ENCODE data around the gene ARL5C. TPM values are rescaled to one million over a fixed set of nuclear protein-coding genes. Genes with fewer than 3 reads are reported as not detected.
"Not testable (repeated sequence)": the region's sequence is repeated elsewhere in the genome, so short reads cannot be mapped to it uniquely, and the experiment has no call there.

ARL5C gene
- total and polyA plus RNA-seq, 4 donors, result 0.48 to 0.71 TPM; not detected in 2

- Histone ChIP-seq H3K27ac (ENCODE audit: low read depth, low read length) (no peak overlapping the region), H3K27me3 (ENCODE audit: control insufficient read depth, insufficient read depth, low read length) (no peaks in the 10 kb centered on the region), H3K36me3 (ENCODE audit: control insufficient read depth, insufficient read depth, low read length) (no peaks in the 10 kb centered on the region), H3K4me3 (ENCODE audit: low read depth, low read length) (no peak overlapping the region), H3K4me1 (ENCODE audit: control insufficient read depth, insufficient read depth, low read length) (no peaks in the 10 kb centered on the region), H3K9me3 (ENCODE audit: control insufficient read depth, insufficient read depth, low read length) (no peaks in the 10 kb centered on the region)
- no peak for DNase-seq (ENCODE audit: low read depth in 4 of 6, low spot score in 6 of 6)
- WGBS (ENCODE audit: insufficient coverage), result 80% methylated on average over 6 of the region's 7 CpGs
Measured at GRCh38 chr17:39132192-39132610, 33.8 kb downstream of the ARL5C start.

- WGBS (ENCODE audit: insufficient coverage), result 54% methylated on average over 5 of the region's 6 CpGs
Measured at GRCh38 chr17:39131616-39132015, 34.3 kb downstream of the ARL5C start.

DNA sequence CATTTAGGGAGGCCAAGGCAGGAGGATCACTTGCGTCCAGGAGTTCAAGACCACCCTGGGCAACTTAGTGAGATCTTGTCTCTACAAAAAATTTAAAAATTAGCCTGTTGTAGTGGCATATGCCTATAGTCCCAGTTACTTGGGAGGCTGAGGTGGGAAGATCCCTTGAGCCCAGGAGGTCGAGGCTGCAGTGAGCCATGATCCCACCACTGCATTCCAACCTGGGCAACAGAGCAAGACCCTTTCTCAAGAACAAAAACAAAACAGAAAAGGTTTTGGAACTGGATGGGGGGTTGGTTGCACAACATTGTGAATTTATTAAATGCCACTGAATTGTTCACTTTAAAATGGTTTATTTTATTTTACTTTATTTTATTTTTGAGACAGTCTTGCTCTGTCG is 35.8 kb downstream of the ARL5C start:
- Histone ChIP-seq H3K4me3 (ENCODE audit: low read depth, low read length) (no peak overlapping the region), H3K27me3 (ENCODE audit: control insufficient read depth, insufficient read depth, low read length) (no peaks in the 10 kb centered on the region), H3K36me3 (ENCODE audit: control insufficient read depth, insufficient read depth, low read length) (no peaks in the 10 kb centered on the region), H3K9me3 (ENCODE audit: control insufficient read depth, insufficient read depth, low read length) (no peaks in the 10 kb centered on the region), H3K4me1 (ENCODE audit: control insufficient read depth, insufficient read depth, low read length) (no peaks in the 10 kb centered on the region), H3K27ac (ENCODE audit: low read depth, low read length) (no peak overlapping the region)
- WGBS (ENCODE audit: insufficient coverage), result 100% methylated on average over 2 of the region's 3 CpGs
- DNase-seq (ENCODE audit: low read depth in 4 of 6, low spot score in 6 of 6), result no peak

More at GRCh38 chr17:39131616-39132015, 34.3 kb downstream of the ARL5C start:
- H3K27me3 ChIP-seq (ENCODE audit: control insufficient read depth, insufficient read depth, low read length), result no peaks in the 10 kb centered on the region
- H3K4me1 ChIP-seq (ENCODE audit: control insufficient read depth, insufficient read depth, low read length), result no peaks in the 10 kb centered on the region
- no peaks in the 10 kb centered on the region for H3K36me3 ChIP-seq (ENCODE audit: control insufficient read depth, insufficient read depth, low read length)
- DNase-seq (ENCODE audit: low read depth in 4 of 6, low spot score in 6 of 6), result no peak
- H3K9me3 ChIP-seq (ENCODE audit: control insufficient read depth, insufficient read depth, low read length), result no peaks in the 10 kb centered on the region
- no peak overlapping the region for H3K4me3 ChIP-seq (ENCODE audit: low read depth, low read length)
- no peak overlapping the region for H3K27ac ChIP-seq (ENCODE audit: low read depth, low read length)

GRCh38 chr17:39129544-39129943 is 36.4 kb downstream of the ARL5C start:
- not testable (repeated sequence) for H3K9me3 ChIP-seq (ENCODE audit: control insufficient read depth, insufficient read depth, low read length); H3K36me3 ChIP-seq (ENCODE audit: control insufficient read depth, insufficient read depth, low read length); H3K4me1 ChIP-seq (ENCODE audit: control insufficient read depth, insufficient read depth, low read length); H3K4me3 ChIP-seq (ENCODE audit: low read depth, low read length); DNase-seq (ENCODE audit: low read depth in 4 of 6, low spot score in 6 of 6); H3K27ac ChIP-seq (ENCODE audit: low read depth, low read length); H3K27me3 ChIP-seq (ENCODE audit: control insufficient read depth, insufficient read depth, low read length)
- 97% methylated on average over 3 of the region's 6 CpGs for WGBS (ENCODE audit: insufficient coverage)

DNA sequence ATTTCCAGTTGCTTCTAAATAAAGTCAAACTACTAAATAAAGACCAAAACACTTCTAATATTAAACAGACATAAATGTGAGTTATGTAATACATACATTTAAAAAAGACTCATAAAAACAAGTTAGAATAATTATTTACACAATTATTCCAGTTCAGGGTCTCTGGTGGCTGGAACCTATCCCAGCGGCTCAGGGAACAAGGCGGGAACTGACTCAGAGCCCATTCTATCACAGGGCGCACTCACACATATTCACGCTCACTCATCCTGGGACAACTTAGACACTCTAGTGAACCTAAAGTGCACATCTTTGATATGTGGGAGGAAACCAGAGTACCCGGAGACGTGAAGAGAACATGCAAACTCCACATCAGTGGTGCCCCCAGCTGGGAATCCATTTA is 39.5 kb downstream of the ARL5C start:
- Histone ChIP-seq H3K27ac (ENCODE audit: low read depth, low read length) (no peak overlapping the region), H3K4me1 (ENCODE audit: control insufficient read depth, insufficient read depth, low read length) (peaks cover 4% of the 10 kb centered on the region), H3K4me3 (ENCODE audit: low read depth, low read length) (no peak overlapping the region), H3K36me3 (ENCODE audit: control insufficient read depth, insufficient read depth, low read length) (no peaks in the 10 kb centered on the region), H3K27me3 (ENCODE audit: control insufficient read depth, insufficient read depth, low read length) (no peaks in the 10 kb centered on the region), H3K9me3 (ENCODE audit: control insufficient read depth, insufficient read depth, low read length) (no peaks in the 10 kb centered on the region)
- no peak for DNase-seq (ENCODE audit: low read depth in 4 of 6, low spot score in 6 of 6)
- WGBS (ENCODE audit: insufficient coverage), result 88% methylated on average over 2 of the region's 6 CpGs

GRCh38 chr17:39125143-39125875 is 40.7 kb downstream of the ARL5C start:
- no peaks in the 10 kb centered on the region for H3K36me3 ChIP-seq (ENCODE audit: control insufficient read depth, insufficient read depth, low read length)
- H3K27me3 ChIP-seq (ENCODE audit: control insufficient read depth, insufficient read depth, low read length), result no peaks in the 10 kb centered on the region
- no peak overlapping the region for H3K4me3 ChIP-seq (ENCODE audit: low read depth, low read length)
- no CpG with 5 or more reads among the region's 2 CpGs for WGBS (ENCODE audit: insufficient coverage)
- no peak for DNase-seq (ENCODE audit: low read depth in 4 of 6, low spot score in 6 of 6)
- no peak overlapping the region for H3K27ac ChIP-seq (ENCODE audit: low read depth, low read length)
- peaks cover 4% of the 10 kb centered on the region for H3K4me1 ChIP-seq (ENCODE audit: control insufficient read depth, insufficient read depth, low read length)
- no peaks in the 10 kb centered on the region for H3K9me3 ChIP-seq (ENCODE audit: control insufficient read depth, insufficient read depth, low read length)

DNA sequence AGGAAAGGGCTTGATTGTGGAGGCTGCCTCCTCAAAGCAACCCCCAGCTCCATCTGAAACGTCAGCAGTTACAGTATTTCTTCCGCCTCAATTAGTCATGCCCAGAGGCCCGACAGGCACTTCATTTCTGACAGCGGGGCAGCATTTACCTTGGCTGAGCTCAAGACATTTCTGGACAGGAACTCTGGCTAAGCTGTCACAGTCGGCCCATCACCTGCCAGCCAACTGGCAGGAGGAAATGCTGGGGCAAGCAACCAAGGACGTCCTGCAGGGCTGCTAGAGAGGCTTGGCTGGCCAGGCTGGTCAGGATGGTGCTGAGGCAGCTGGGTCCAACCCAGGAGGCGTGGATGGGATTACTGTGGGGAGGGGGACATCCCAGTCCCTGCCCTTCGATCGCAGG is 42.3 kb downstream of the ARL5C start:
- no peak overlapping the region for H3K4me3 ChIP-seq (ENCODE audit: low read depth, low read length)
- WGBS (ENCODE audit: insufficient coverage), result 38% methylated on average over 7 of the region's 9 CpGs
- H3K36me3 ChIP-seq (ENCODE audit: control insufficient read depth, insufficient read depth, low read length), result no peaks in the 10 kb centered on the region
- DNase-seq (ENCODE audit: low read depth in 4 of 6, low spot score in 6 of 6), result peak in 3 of 6 donors; percentile 11 to 63 (median 32)
- H3K27ac ChIP-seq (ENCODE audit: low read depth, low read length), result no peak overlapping the region
- no peaks in the 10 kb centered on the region for H3K27me3 ChIP-seq (ENCODE audit: control insufficient read depth, insufficient read depth, low read length)
- no peaks in the 10 kb centered on the region for H3K9me3 ChIP-seq (ENCODE audit: control insufficient read depth, insufficient read depth, low read length)
- H3K4me1 ChIP-seq (ENCODE audit: control insufficient read depth, insufficient read depth, low read length), result peaks cover 4% of the 10 kb centered on the region

- Histone ChIP-seq H3K27ac (ENCODE audit: low read depth, low read length) (no peak overlapping the region), H3K4me3 (ENCODE audit: low read depth, low read length) (no peak overlapping the region), H3K27me3 (ENCODE audit: control insufficient read depth, insufficient read depth, low read length) (no peaks in the 10 kb centered on the region), H3K36me3 (ENCODE audit: control insufficient read depth, insufficient read depth, low read length) (no peaks in the 10 kb centered on the region), H3K4me1 (ENCODE audit: control insufficient read depth, insufficient read depth, low read length) (peaks cover 4% of the 10 kb centered on the region), H3K9me3 (ENCODE audit: control insufficient read depth, insufficient read depth, low read length) (no peaks in the 10 kb centered on the region)
- 100% methylated on average over 2 of the region's 7 CpGs for whole genome bisulfite sequencing (ENCODE audit: insufficient coverage)
- no peak for DNase-seq (ENCODE audit: low read depth in 4 of 6, low spot score in 6 of 6)
Measured at GRCh38 chr17:39122991-39123390, 43.0 kb downstream of the ARL5C start.

DNA sequence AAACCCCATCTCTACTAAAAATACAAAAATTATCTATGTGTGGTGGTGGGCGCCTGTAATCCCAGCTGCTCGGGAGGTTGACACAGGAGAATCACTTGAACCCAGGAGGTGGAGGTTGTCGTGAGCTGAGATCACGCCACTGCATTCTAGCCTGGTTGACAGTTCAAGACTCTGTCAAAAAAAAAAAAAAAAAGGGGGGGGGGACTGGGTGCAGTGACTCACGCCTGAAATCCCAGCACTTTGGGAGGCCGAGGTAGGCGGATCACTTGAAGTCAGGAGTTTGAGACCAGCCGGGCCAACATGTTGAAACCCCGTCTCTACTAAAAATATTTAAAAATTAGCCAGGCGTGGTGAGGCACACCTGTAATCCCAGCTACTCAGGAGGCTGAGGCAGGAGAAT is 44.0 kb downstream of the ARL5C start:
- DNase-seq (ENCODE audit: low read depth in 4 of 6, low spot score in 6 of 6); H3K27ac ChIP-seq (ENCODE audit: low read depth, low read length); H3K4me3 ChIP-seq (ENCODE audit: low read depth, low read length); H3K27me3 ChIP-seq (ENCODE audit: control insufficient read depth, insufficient read depth, low read length); H3K4me1 ChIP-seq (ENCODE audit: control insufficient read depth, insufficient read depth, low read length); H3K9me3 ChIP-seq (ENCODE audit: control insufficient read depth, insufficient read depth, low read length); H3K36me3 ChIP-seq (ENCODE audit: control insufficient read depth, insufficient read depth, low read length): not testable (repeated sequence)
- WGBS (ENCODE audit: insufficient coverage), result 96% methylated on average over 3 of the region's 10 CpGs

DNA sequence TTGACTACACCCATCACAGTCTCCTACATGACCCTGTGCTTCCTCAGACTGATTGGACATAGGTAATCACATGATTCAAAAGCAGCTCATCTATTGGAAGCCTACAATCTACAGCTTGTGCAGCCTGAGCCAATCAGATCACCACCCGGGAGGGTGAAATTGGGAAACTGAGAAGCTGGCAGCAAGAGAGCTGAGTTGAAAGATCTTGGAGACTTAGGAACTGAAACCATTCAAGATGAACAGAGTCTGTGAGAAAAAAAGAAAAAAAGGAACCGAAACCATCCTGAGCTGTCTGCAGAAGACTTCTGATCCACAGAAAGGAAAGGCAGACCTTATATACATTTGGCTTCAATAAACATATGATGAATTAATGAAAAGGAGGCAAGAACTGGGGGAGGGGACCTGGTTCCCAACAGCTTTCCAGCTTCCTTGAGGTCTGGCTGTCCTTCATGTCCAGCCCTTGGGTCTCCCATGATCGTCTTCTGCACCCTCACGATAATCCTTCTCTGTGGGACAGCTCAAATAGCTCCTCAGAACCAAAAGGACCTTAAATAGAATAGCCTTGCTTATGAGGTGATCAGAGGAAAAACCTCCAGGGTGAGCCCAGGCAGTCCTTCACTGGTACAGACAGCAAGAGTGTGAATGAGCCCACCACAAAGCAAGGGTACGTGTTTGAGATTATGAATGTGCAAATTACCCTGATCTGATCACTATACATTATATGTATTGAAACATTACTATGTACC is 47.1 kb downstream of the ARL5C start:
- Histone ChIP-seq H3K27me3 (ENCODE audit: control insufficient read depth, insufficient read depth, low read length) (no peaks in the 10 kb centered on the region), H3K27ac (ENCODE audit: low read depth, low read length) (no peak overlapping the region), H3K36me3 (ENCODE audit: control insufficient read depth, insufficient read depth, low read length) (no peaks in the 10 kb centered on the region), H3K9me3 (ENCODE audit: control insufficient read depth, insufficient read depth, low read length) (no peaks in the 10 kb centered on the region), H3K4me3 (ENCODE audit: low read depth, low read length) (no peak overlapping the region), H3K4me1 (ENCODE audit: control insufficient read depth, insufficient read depth, low read length) (peaks cover 4% of the 10 kb centered on the region)
- DNase-seq (ENCODE audit: low read depth in 4 of 6, low spot score in 6 of 6), result no peak
- WGBS (ENCODE audit: insufficient coverage), result no CpG with 5 or more reads among the region's 5 CpGs
